Mucosa of descending colon (tissue), 3 donors: ENCODE measurements around the gene HAX1. TPM values are rescaled to one million over a fixed set of nuclear protein-coding genes. Genes with fewer than 3 reads are reported as not detected.
"Not testable (repeated sequence)": the region's sequence is repeated elsewhere in the genome, so short reads cannot be mapped to it uniquely, and the experiment has no call there.

Source experiments
- ATAC-seq: fragments of 200-7000 bp; cut with Tn5 transposase; one replicate; pipeline ENCODE4 v1.9.1; 2020; ENCODE audit warnings: mild to moderate bottlenecking, moderate library complexity
- DNase-seq, 3 donors: peaks; one replicate each; pipeline ENCODE4 v3.0.0-alpha.2; 2020
- H3K36me3 ChIP-seq: fragments of 200-600 bp; one replicate; pipeline ENCODE4 v1.8.0; 2021; ENCODE audit warnings: low read depth, mild to moderate bottlenecking
- H3K4me1 ChIP-seq: fragments of 200-600 bp; one replicate; pipeline ENCODE4 v1.8.0; 2021; ENCODE audit warnings: low read depth, mild to moderate bottlenecking
- H3K4me3 ChIP-seq: fragments of 200-600 bp; one replicate; pipeline ENCODE4 v1.8.0; 2021; ENCODE audit warnings: mild to moderate bottlenecking
- H3K9me3 ChIP-seq: fragments of 200-600 bp; one replicate; pipeline ENCODE4 v1.8.0; 2021; ENCODE audit warnings: mild to moderate bottlenecking
- intact Hi-C, 2 donors: fragments of 100-400 bp; cut with DNase I in 1 of 2; cut with micrococcal nuclease in 1 of 2; formaldehyde crosslinking; loops; one replicate each; pipeline versions ENCODE4 v1.11.0 to v1.11.1; 2022; cut with DNase I, micrococcal nuclease
- total RNA-seq, 3 donors: library from RNA; stranded (reverse); fragmentation: NEBNext Ultra II Directional in 2 of 3; extraction: Animal tissue kit (Norgen Biotek cat#: 25700) in 2 of 3; gene quantifications; one replicate each; pipeline versions ENCODE4 v1.2.1 to v1.2.4, GENCODE V29; 2021 to 2023
- TF ChIP-seq, protein P1 (sequence below): fragments of 200-600 bp; IDR thresholded peaks from one replicate; pipeline ENCODE4 v1.8.0; 2022; ENCODE audit warnings: antibody characterized with exemption, mild to moderate bottlenecking
- donor health status: DM: no; HTN: no; CAD: no; lungs with moderate emphysema.
- donor health status: DM: no; HTN: no; CAD: no.
- donor health status: DM: no; HTN: yes; CAD: no.

The HAX1 gene
- total RNA-seq, 3 donors from 2014 or later, result 60.8 to 66.3 (median 64.5) TPM

DNA sequence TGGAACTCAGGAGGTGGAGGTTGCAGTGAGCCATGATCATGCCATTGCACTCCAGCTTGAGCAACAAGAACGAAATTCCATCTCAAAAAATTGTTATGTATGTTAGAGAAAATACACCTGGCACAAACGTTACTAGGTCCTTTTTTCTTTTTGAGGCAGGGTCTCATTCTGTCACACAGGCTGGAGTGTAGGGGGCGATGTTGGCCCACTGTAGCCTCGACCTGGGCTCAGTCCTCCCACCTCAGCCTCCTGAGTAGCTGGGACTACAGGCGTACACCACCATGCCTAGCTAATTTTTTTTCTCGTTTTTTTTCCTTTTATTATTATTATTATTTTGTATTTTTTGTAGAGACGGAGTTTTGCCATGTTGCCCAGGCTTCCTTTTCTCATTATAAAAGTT, 4.4 kb downstream of the HAX1 start:
- intact Hi-C loops, result no loop called here
- Histone ChIP-seq H3K4me1 (peaks cover 5% of the 10 kb centered on the region), H3K9me3 (no peaks in the 10 kb centered on the region), H3K36me3 (no peaks in the 10 kb centered on the region), H3K4me3 (no peak overlapping the region)
- TF ChIP-seq, protein P1, sequence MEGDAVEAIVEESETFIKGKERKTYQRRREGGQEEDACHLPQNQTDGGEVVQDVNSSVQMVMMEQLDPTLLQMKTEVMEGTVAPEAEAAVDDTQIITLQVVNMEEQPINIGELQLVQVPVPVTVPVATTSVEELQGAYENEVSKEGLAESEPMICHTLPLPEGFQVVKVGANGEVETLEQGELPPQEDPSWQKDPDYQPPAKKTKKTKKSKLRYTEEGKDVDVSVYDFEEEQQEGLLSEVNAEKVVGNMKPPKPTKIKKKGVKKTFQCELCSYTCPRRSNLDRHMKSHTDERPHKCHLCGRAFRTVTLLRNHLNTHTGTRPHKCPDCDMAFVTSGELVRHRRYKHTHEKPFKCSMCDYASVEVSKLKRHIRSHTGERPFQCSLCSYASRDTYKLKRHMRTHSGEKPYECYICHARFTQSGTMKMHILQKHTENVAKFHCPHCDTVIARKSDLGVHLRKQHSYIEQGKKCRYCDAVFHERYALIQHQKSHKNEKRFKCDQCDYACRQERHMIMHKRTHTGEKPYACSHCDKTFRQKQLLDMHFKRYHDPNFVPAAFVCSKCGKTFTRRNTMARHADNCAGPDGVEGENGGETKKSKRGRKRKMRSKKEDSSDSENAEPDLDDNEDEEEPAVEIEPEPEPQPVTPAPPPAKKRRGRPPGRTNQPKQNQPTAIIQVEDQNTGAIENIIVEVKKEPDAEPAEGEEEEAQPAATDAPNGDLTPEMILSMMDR, result no peak
- no peak for DNase-seq
- ATAC-seq, result no peak

DNA sequence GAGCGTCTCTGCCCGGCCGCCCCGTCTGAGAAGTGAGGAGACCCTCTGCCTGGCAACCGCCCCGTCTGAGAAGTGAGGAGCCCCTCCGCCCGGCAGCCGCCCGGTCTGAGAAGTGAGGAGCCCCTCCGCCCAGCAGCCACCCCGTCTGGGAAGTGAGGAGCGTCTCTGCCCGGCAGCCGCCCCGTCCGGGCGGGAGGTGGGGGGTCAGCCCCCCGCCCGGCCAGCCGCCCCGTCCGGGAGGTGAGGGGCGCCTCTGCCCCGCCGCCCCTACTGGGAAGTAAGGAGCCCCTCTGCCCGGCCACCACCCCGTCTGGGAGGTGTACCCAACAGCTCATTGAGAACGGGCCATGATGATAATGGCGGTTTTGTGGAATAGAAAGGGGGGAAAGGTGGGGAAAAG, 15.2 kb downstream of the HAX1 start:
- H3K4me1 ChIP-seq, intact Hi-C loops, H3K9me3 ChIP-seq, DNase-seq, ATAC-seq, H3K36me3 ChIP-seq, H3K4me3 ChIP-seq: not testable (repeated sequence)

DNA sequence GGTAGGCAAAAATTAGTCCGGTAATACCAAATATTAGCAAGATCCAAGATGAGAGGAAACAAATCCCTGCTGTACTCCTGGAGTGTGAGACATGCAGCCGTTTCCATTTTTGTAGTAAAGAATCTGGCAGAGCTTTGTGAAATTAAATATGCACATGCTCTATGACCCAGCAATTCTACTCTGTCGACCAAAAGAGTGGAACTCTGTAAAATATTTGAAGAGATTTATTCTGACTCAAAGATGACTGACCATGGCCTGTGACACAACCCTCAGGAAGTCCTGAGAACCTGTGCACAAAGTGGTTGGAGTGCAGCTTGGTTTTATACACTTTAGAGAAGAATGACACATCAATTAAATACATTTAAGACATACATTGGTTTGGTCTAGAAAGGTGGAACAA, 16.2 kb downstream of the HAX1 start:
- H3K4me1 ChIP-seq, result no peaks in the 10 kb centered on the region
- intact Hi-C loops, result no loop called here
- H3K4me3 ChIP-seq, result no peak overlapping the region
- TF ChIP-seq, protein P1, result no peak
- no peak for ATAC-seq
- H3K36me3 ChIP-seq, result no peaks in the 10 kb centered on the region
- DNase-seq, result no peak
- peaks cover under 1% of the 10 kb centered on the region for H3K9me3 ChIP-seq

DNA sequence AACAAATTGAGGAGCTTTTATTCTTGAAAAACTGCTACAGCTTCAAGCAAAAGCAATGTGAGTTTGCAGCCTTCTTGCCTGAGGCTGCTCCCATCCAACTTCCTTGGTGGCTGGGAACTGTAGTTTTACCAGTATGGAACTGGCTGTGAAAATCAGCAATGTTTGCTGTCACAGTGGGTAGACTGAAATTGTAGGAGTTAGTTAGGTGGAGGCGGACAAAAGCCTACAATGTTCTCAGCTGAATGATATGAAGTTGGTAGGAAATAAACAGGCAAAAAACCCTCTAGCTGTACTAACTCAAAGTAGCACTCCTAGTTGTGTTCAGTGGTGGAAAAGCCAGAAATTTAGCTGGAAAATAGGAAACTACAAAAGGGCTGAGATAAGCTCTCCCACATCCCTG, 18.5 kb downstream of the HAX1 start:
- H3K36me3 ChIP-seq, result no peaks in the 10 kb centered on the region

DNA sequence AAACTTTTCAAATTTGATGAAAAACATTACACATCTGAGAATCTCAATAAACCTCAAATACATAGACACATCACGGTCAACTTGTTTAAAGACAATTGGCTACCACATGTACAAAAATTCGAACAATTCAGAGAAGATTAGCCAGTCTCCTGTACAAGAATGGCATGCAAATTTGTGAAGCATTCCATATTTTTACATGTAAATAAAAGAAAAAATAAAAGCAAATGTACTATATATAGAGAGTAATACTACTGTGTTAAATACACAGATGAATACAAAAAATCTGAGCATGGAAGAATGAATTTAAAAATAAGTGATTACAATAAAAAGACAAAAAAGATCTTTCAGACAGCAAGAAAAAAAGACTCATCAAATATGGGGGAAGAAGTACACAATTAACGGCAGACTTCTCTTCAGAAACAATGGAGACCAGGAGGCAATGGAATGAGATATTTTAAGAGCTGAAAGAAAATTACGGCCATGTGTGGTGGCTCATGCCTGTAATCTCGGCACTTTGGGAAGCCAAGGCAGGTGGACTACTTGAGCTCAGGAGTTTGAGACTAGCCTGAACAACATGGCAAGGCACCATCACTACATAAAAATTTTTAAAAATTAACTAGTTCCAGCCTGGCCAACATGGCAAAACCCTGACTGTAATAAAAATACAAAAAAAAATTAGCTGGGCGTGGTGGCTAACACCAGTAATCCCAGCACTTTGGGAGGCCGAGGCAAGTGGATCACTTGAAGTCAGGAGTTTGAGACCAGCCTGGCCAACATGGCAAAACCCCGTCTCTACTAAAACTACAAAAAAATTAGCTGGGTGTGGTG, 23.2 kb downstream of the HAX1 start:
- DNase-seq (no peak), ATAC-seq (no peak)
- intact Hi-C loops, result no loop called here
- H3K4me3 ChIP-seq, result no peak overlapping the region
- H3K36me3 ChIP-seq, result no peaks in the 10 kb centered on the region
- TF ChIP-seq, protein P1, result no peak
- H3K4me1 ChIP-seq, result no peaks in the 10 kb centered on the region
- H3K9me3 ChIP-seq, result peaks cover 33% of the 10 kb centered on the region

More for the DNA sequence above, 18.5 kb downstream of the HAX1 start:
- intact Hi-C loops, result no loop called here
- DNase-seq (no peak), ATAC-seq (no peak)
- H3K4me3 ChIP-seq, result no peak overlapping the region
- no peaks in the 10 kb centered on the region for H3K4me1 ChIP-seq
- TF ChIP-seq, protein P1, result no peak
- peaks cover 22% of the 10 kb centered on the region for H3K9me3 ChIP-seq

DNA sequence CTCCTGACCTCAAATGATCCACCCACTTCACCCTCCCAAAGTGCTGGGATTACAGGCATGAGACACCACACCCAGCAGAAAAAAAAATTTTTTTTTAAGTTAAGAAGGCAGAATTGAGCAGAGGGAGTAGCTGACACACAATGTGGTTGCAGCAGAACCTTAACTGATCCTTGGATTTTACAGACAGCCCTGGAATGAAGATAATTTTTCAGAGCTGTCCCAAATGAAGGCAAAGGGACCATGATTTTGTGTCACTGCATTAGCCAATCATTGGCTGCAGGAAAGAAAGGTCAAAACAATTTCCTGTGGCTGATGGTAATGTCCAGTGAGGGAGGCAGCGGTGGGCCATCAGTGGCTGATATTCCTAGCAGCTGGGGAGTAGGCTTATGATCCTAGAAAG, 29.2 kb downstream of the HAX1 start:
- TF ChIP-seq, protein P1, result no peak
- intact Hi-C loops, result no loop called here
- H3K9me3 ChIP-seq, result peaks cover 5% of the 10 kb centered on the region
- ATAC-seq (no peak), DNase-seq (no peak)
- H3K4me3 ChIP-seq, result no peak overlapping the region
- no peaks in the 10 kb centered on the region for H3K36me3 ChIP-seq
- no peaks in the 10 kb centered on the region for H3K4me1 ChIP-seq
